ENCODE results near the gene GRIN3B.

- TF ChIP-seq CTCF (IDR thresholded peaks at IDR 0.05) (no peak), MAX (IDR thresholded peaks at IDR 0.05) (no peak), SREBF2 (IDR thresholded peaks at IDR 0.05) (no peak), REST (IDR thresholded peaks at IDR 0.05) (no peak), FOSL2 (IDR thresholded peaks at IDR 0.05) (no peak), FOSL2 (CRISPR knock-in tag; IDR thresholded peaks at IDR 0.05) (no peak), EP300 (IDR thresholded peaks at IDR 0.05) (no peak), RFX5 (IDR thresholded peaks at IDR 0.05) (no peak), CHD2 (IDR thresholded peaks at IDR 0.05; ENCODE audit: low read length, partially characterized antibody) (no peak)
Observed at GRCh38 chr19:977058-977464, 23.2 kb upstream of the GRIN3B start.

Measured in A549 (cell line).